ENCODE results near the gene LRRN4. TPM values are rescaled to one million over a fixed set of nuclear protein-coding genes. Genes with fewer than 3 reads are reported as not detected.

The LRRN4 gene
- total and polyA plus RNA-seq, 3 donors from 2014 or later, result 0.08 to 3.1 (median 0.43) TPM

DNA sequence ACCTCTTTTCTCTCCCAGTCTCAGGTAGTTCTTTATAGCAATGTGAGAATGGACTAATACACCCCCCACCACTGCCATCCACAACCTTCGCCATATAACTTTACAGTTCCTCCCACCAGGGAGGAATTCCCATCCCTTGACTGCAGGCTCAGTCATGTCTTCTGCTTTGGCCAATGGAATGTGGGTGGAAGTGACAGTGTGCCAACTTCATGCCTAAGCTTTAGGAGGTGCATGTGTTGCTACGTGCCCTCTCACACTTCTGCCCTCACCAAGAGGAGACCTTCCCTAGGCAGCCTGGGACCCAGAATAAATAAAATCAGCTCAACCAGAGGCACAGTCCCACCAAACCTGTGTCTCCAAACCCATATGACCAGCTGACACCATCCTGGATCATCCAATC lies 33.0 kb upstream of the LRRN4 start:
- Histone ChIP-seq H3K36me3 (ENCODE audit: low read depth, missing control alignments) (no peaks in the 10 kb centered on the region), H3K9me3 (no peaks in the 10 kb centered on the region), H3K27ac (no peak overlapping the region), H3K4me1 (no peaks in the 10 kb centered on the region), H3K27me3 (no peaks in the 10 kb centered on the region), H3K4me3 (no peak overlapping the region)
- intact Hi-C loops (cut with DNase I; ENCODE audit: low total_unique reads), result no loop called here
- WGBS, 2 donors, result 68 to 76% methylated on average over 2 of the region's 2 CpGs
- TF ChIP-seq, protein P1, sequence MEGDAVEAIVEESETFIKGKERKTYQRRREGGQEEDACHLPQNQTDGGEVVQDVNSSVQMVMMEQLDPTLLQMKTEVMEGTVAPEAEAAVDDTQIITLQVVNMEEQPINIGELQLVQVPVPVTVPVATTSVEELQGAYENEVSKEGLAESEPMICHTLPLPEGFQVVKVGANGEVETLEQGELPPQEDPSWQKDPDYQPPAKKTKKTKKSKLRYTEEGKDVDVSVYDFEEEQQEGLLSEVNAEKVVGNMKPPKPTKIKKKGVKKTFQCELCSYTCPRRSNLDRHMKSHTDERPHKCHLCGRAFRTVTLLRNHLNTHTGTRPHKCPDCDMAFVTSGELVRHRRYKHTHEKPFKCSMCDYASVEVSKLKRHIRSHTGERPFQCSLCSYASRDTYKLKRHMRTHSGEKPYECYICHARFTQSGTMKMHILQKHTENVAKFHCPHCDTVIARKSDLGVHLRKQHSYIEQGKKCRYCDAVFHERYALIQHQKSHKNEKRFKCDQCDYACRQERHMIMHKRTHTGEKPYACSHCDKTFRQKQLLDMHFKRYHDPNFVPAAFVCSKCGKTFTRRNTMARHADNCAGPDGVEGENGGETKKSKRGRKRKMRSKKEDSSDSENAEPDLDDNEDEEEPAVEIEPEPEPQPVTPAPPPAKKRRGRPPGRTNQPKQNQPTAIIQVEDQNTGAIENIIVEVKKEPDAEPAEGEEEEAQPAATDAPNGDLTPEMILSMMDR (IDR thresholded peaks at IDR 0.05), result no peak
- no peak for TF ChIP-seq POLR2A (IDR thresholded peaks at IDR 0.05)
- DNase-seq, result no peak

DNA sequence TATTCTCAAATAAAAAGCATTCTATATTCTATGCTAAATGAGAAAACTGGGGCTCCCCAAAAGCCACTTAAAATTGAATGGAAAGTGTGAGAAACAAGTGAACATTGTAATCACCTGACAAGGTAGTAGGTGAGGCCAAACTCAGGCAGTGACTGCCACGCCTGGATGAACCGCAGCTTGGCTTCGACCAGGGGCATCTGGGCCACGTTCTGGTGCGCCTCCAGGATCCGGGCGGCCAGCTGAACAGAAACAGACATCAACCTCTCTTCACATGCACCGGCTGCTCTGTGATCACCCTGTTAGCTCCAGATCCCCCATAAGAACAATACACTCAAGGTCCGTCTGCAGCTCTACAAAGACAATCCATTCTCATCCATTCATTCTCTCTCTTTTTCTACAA lies 30.1 kb upstream of the LRRN4 start:
- Histone ChIP-seq H3K36me3 (ENCODE audit: low read depth, missing control alignments) (no peaks in the 10 kb centered on the region), H3K27ac (no peak overlapping the region), H3K27me3 (no peaks in the 10 kb centered on the region), H3K4me1 (no peaks in the 10 kb centered on the region), H3K4me3 (no peak overlapping the region), H3K9me3 (no peaks in the 10 kb centered on the region)
- TF ChIP-seq, protein P1 (IDR thresholded peaks at IDR 0.05), result no peak
- no peak for TF ChIP-seq POLR2A (IDR thresholded peaks at IDR 0.05)
- WGBS, 2 donors, result 87 to 92% methylated on average over 9 of the region's 9 CpGs
- no peak for DNase-seq
- intact Hi-C loops (cut with DNase I; ENCODE audit: low total_unique reads), result no loop called here

DNA sequence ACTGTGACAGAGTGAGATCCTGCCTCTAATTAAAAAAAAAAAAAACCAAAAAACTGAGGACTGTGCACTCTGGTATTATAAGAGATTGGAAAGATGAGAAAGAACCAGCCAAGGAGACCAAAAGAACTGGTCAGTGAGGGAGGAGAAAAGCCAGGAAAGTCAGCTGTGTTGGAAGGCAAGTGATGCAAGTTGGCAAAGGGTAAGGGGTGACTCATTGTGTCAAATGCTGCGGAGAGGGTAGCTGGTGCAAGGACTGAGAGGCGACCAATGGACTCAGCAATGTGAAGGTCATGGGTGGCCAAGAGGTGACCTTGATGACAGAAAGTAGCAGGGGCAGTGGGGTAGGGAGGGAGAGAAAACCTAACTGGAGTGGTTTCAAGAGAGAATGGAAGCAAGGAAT lies 27.4 kb upstream of the LRRN4 start:
- intact Hi-C loops (cut with DNase I; ENCODE audit: low total_unique reads), result no loop called here

DNA sequence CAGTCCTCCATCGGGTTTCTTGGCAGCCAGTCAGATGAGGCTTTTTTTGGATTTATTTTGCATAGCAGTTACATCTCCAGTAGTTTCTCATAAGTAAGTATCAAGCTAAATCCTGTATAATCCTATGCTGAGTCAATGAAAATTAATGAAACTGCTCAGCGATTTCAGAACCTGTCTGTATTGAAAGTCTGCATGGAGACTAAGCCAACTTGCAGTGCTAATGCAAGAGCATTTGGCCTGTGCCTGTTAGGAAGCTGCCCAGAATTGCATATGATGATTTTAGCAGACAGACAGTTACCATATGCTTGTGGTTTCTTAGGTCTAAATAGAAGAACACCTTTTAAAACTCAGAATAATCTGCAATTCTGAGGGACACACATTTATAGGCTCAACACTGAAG lies 25.2 kb upstream of the LRRN4 start:
- DNase-seq, result no peak
- Histone ChIP-seq H3K27ac (no peak overlapping the region), H3K9me3 (no peaks in the 10 kb centered on the region), H3K4me1 (no peaks in the 10 kb centered on the region), H3K36me3 (ENCODE audit: low read depth, missing control alignments) (no peaks in the 10 kb centered on the region), H3K4me3 (no peak overlapping the region), H3K27me3 (no peaks in the 10 kb centered on the region)
- no peak for TF ChIP-seq POLR2A (IDR thresholded peaks at IDR 0.05)
- TF ChIP-seq, protein P1 (IDR thresholded peaks at IDR 0.05), result no peak
- 41 to 61% methylated on average over 2 of the region's 2 CpGs for WGBS, 2 donors
- intact Hi-C loops (cut with DNase I; ENCODE audit: low total_unique reads), result no loop called here

More for the DNA sequence above, 27.4 kb upstream of the LRRN4 start:
- TF ChIP-seq POLR2A (IDR thresholded peaks at IDR 0.05), result no peak
- TF ChIP-seq, protein P1 (IDR thresholded peaks at IDR 0.05), result no peak
- Histone ChIP-seq H3K9me3 (no peaks in the 10 kb centered on the region), H3K27me3 (no peaks in the 10 kb centered on the region), H3K27ac (no peak overlapping the region), H3K4me3 (no peak overlapping the region), H3K4me1 (no peaks in the 10 kb centered on the region), H3K36me3 (ENCODE audit: low read depth, missing control alignments) (no peaks in the 10 kb centered on the region)
- DNase-seq, result no peak
- WGBS, 2 donors, result 68 to 76% methylated on average over 2 of the region's 2 CpGs

DNA sequence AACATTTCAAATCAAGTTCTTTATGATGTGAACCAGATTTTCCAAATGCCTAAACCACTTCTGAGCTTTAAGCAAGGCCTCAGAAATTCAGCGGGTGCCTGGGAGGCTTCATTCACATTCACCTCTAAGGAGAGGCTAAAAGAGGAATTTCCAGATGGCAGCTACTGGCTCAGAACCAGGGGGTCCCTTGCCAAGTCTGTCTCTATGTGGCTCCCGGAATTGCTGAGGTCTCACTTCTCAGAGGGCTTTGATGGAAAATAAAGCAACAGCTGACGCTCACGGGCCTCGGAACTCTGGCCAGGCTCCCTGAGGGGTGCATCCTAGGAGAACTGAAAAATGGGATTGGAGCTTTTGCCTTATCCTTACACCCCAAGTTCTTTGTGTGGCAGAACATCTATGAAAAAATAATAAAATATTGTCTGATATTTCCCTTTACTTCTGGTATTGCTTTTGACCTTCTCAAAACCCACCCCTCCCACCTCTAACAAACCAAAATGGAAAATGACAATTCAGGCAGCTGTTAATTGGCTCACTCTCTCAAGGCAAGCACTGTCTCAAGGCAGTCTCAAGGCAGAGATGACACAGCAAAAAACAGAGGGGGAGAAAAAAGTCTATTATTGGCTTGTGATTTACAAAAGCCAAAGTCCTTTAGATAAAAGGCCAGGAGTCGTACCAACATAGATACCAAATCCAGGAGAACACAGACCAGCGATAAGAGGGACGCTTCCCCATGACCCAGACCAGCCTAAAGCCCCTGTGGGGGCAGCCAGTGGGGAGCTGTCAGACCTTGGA lies 21.8 kb upstream of the LRRN4 start:
- Histone ChIP-seq H3K36me3 (ENCODE audit: low read depth, missing control alignments) (no peaks in the 10 kb centered on the region), H3K4me3 (no peak overlapping the region), H3K4me1 (no peaks in the 10 kb centered on the region), H3K27ac (no peak overlapping the region), H3K9me3 (no peaks in the 10 kb centered on the region), H3K27me3 (no peaks in the 10 kb centered on the region)
- WGBS, 2 donors, result 54 to 71% methylated on average over 8 of the region's 8 CpGs
- intact Hi-C loops (cut with DNase I; ENCODE audit: low total_unique reads), result no loop called here
- TF ChIP-seq, protein P1 (IDR thresholded peaks at IDR 0.05), result no peak
- no peak for TF ChIP-seq POLR2A (IDR thresholded peaks at IDR 0.05)
- DNase-seq, result peak; percentile 24

All from testis (tissue), 3 donors.